HT1080 (cell line): ENCODE measurements around the gene ZNF575. TPM values are rescaled to one million over a fixed set of nuclear protein-coding genes. Genes with fewer than 3 reads are reported as not detected.

Source experiments
- DNase-seq: peaks from one replicate; pipeline ENCODE4 v3.0.0-alpha.2; 2015; ENCODE audit warnings: low read depth
- polyA plus RNA-seq, 2 experiments: library from polyadenylated mRNA; depleted of rRNA; stranded (reverse); fragments of >200 nt; gene quantifications; 2 replicates each; pipeline ENCODE4 v1.2.3, GENCODE V29; 2015
- total RNA-seq: library from RNA; depleted of rRNA; stranded (reverse); fragments of >200 nt; shearing (Covaris generic); gene quantifications from 2 replicates; pipeline ENCODE4 v1.2.3, GENCODE V29; 2014; rRNA removed

Gene ZNF575, protein sequence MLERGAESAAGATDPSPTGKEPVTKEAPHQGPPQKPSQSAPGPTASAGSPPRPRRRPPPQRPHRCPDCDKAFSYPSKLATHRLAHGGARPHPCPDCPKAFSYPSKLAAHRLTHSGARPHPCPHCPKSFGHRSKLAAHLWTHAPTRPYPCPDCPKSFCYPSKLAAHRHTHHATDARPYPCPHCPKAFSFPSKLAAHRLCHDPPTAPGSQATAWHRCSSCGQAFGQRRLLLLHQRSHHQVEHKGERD
- total RNA-seq, result not detected in 2 replicates
- polyA plus RNA-seq (2015; cell fraction: cytosol; rRNA removed), result 0.99 and 1.1 TPM in 2 replicates
- 0.62 TPM in 1 of 2 replicates, not detected in the other for polyA plus RNA-seq (2015; cell fraction: nucleus; rRNA removed)

GRCh38 chr19:43532962-43533545 lies at the start of gene ZNF575:
ZNF575 (plus strand) TSS chr19:43533188; CDS start chr19:43534423, 1,235 bp downstream.
- peak; percentile 82 for DNase-seq

GRCh38 chr19:43483281-43483680 lies 49.7 kb upstream of the ZNF575 start:
- no peak for DNase-seq

DNA sequence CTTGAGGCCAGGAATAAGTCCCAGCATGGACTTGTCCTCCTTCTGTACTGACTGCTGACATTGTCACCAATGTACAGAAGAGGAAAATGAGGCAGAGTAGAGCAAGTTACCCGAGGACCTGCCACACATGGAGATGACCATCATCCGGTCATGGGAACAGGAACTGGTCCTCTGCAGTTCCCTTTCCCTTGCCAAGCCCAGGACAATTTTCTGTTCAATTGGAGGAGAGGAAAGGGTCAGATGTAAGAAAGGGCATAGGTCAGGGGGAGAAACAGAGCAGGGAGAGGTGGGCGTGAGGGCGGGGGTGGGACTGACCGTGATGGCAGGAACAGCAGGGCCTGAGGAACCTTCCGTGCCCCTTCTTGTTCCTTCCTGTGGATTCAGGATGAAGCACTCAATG lies 47.0 kb upstream of the ZNF575 start:
- no peak for DNase-seq

GRCh38 chr19:43486412-43486811 lies 46.6 kb upstream of the ZNF575 start:
- DNase-seq, result no peak

DNA sequence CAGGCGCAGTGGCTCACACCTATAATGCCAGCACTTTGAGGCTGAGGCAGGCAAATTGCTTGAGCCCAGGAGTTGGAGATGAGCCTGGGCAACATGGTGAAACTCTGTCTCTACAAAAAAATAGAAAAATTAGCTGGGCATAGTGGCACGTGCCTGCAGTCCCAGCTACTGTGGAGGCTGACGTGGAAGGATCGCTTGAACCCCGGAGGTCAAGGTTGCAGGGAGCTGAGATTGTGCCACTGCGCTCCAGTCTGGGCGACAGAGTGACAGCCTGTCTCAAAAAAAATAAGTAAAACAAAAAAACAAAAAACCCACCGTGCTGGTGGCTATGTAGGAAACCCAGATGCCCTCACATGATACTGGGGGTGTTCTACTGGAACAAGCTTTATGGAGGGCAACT lies 44.8 kb upstream of the ZNF575 start:
- DNase-seq, result no peak

DNA sequence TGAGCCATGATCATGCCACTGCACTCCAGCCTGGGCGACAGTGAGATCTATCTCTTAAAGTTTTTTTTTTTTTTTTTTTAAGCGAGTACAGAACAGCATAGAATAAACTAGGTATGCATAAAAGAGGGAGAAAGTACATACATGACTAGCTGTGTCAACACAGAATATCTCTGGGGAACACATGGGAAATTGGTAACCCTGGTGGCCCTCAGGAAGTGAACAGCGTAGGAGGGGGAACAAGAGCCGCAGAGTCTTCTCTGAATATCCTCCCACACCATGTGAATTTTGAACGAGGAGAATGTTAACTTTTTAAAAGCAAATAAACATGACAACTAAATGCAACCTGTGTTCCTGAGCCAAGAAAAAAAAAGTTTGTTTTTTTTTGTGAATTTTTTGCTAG lies 43.7 kb upstream of the ZNF575 start:
- DNase-seq, result no peak

DNA sequence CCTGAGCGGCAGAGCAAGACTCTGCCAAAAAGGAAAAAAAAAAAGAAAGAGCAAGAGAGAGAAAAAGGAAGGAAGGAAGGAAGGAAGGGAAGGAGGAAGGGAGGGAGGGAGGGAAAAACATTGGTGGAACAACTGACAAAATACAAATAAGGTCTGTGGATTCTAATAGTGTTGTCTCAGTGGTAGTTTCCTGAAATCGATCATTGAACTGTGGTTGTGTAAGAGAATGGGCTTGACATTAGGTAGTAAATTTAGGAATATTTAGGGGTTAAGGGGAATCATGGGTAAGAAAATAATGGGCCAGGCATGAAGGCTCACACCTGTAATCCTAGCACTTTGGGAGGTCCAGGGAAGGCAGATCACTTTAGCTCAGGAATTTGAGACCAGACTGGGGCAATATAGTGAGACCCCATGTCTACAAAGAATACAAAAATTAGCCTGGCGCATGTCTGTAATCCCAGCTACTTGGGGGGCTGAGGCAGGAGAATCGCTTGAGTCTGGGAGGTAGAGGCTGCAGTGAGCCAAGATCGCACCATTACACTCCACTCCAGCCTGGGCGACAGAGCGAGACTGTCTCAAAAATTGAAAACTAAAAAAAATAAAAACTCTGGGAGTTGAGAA lies 42.9 kb upstream of the ZNF575 start:
- DNase-seq, result no peak

DNA sequence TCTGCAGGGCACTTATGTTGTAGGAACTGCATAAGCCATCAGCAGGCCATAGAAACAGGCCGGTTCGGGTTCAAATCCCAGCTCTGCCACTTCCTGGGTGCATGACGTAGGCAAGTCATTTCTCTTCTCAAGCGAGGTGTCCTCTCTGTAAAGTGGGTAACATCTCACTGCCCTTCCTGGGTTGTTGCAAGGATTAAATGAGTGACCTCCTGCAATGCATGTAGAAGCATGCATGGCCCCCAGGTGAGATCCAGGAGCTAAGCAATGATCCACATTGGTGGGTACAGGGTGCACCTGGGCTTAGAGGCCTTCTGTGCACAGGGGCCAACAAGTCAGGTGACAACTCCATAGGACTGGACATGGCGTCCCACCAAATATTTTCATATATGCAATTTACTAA lies 42.2 kb upstream of the ZNF575 start:
- DNase-seq, result no peak

- no peak for DNase-seq
These were observed 37.9 kb upstream of the ZNF575 start for GRCh38 chr19:43495082-43495481.

DNA sequence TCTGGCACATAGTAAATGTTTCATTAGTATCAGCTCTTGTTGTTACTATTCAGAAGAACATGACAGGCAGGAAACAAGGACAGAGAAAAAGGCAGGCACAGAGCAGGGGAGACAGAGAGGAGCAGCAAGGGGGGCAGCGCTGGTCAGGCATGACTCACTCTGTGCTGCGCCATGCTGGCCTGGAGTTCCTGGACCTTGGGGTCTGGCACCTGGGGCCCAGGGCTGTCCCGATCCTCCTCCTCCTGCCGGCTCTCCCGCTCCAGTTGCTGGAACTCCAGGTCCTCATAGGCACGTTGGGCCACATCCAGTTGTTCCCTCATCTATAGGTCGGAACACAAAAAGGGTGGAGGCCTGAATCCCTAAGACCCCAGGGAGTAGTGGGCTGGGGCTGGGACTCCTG lies 36.0 kb upstream of the ZNF575 start:
- DNase-seq, result no peak

DNA sequence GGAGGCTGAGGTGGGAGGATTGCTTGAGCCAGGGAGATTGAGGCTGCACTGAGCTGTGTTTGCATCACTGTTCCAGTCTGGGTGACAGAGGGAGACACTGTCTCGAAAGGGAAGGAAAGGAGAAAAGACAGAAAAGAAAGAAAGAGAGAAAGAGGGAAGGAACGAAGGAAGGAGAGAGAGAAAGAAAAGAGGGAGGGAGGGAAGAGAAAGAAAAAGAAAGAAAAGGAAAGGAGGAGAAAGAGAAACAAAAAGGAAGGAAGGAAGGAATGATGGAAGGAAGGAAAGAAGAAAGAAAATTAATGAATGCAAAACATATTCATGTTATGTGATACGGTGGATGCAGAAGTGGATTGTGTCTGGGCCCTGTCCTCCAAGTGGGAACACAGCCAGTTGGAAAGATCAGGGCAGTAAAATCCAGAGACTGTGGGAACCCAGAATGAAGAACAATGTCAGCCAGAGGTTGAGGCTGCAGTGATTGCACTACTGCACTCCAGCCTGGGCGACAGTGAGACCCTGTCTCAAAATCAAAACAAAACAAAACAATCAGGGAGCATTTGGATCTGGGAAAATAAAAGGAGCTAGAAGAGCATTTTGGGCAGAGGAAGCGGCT lies 34.6 kb upstream of the ZNF575 start:
- DNase-seq, result no peak

DNA sequence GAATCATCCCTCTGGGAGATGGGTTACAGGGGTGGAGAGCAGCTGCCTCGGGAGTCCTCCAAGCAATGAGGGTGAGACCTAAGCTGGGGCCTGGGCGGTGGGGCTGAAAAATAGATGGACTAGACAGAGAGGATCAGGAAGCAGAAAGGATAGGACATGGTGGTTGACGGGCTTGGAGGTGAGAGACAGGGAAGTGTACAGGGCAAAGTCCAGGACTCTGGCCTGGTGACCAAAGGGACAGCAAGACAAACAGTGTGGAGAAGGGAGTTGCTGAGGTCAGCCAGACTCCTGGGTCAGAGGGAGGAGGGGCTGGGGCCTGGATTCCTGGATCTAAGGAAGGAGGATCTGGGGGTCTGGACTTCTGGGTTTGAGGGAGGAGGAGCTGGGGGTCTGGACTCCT lies 33.9 kb upstream of the ZNF575 start:
- no peak for DNase-seq

- no peak for DNase-seq
These were observed 31.1 kb upstream of the ZNF575 start for GRCh38 chr19:43501661-43502418.

DNA sequence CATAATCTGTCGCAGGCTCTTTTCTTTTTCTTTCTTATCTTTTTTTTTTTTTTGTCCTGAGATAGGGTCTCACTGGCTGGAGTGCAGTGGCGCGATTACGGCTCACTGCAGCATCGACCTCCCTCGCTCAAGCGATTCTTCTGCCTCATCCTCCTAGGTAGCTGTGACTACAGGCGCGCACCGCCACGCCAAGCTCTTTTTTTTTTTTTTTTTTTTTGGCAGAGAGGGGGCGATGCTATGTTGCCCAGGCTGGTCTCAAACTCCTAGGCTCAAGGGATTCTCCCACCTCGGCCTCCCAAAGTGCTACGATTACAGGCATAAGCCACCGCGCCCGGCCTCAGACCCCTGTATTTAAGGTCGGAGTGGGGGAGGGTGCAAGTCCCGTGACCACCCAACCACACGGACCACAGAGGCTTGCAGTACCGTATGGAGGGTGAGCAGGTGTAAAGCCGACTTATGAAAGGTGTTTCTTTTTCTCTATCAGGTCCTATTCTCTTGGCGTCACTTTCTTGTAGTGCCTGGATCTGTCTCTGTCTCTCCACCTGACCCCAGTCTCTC lies 30.5 kb upstream of the ZNF575 start:
- DNase-seq, result no peak

DNA sequence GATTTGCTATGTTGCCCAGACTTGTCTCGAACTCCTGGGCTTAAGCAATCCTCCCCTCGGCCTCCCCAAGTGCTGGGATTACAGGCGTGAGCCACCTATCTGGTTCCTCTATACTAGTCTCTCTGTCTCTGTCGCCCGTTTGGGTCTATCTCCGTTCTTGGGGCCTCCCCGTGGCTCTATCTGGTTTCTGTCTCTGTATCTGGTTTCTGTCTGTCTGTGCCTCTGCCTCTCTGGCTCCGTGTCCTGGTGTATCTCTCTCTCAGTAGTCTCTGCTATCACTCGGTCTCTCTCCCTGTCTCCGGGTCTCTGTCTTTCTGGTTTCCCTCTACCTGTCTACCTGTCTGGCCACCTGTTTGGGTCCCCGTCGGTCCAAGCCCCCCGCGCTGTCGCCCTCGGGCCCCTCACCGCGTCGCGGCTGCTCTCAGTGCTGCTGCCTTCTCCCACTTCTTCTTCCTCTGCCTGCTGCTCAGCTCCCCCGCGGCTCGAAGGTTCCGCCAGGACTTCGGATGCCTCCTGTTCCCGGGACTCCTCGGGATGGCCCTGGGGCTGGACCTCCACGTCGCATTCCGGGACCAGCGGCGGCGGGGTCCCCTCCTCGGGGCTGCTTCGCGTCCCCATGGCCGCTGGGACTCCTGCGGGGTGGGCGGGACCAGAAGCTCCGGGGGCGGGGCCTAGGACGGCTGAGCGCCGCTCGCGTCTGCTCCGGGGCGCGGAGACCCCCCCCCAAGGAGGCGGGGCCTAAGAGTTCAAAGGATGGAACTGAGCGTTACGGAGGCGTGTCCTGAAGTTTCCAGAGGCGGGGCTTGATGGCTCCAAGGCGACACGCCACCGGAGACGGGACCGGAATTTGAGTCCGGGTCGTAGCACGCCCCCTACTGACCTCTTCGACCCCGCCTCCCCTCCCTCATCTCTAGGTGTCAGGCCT lies 29.2 kb upstream of the ZNF575 start:
- peak; percentile 79 for DNase-seq

GRCh38 chr19:43504426-43505185 lies 28.4 kb upstream of the ZNF575 start, which contains the start of gene PHLDB3:
PHLDB3 (minus strand) TSS chr19:43504746; CDS start chr19:43504118, 628 bp downstream.
- DNase-seq, result no peak

DNA sequence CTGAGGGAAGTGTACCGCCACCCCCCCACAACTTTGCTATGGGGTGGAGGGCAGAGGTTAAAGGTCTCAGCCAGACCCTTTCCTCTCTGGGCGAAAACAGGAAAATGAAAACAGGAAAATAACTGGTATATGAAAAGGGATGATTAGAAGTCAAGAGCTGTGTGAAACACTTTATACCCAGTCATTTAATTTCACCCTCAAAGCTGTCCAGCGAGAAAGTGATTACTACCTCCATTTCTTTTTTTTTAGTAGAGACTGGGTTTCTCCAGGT lies 27.9 kb upstream of the ZNF575 start:
- no peak for DNase-seq

DNA sequence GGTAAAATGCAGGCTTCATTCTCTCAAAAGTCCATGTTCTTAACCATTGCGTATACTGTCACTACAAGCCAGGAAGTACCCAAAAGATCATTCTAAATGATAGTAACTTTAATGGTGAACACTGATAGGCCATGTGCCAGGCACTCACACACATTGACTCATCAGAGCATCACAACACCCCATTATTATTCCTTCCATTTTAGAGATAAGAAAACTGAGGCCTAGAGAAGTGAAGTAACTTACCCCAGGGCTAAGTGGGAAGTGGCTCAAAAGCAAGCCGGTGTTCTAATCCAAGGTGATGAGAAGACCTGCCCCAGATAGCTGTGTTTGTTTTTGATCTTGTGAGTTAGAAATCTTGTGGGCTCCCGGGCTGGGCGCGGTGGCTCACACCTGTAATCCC lies 27.0 kb upstream of the ZNF575 start:
- no peak for DNase-seq

GRCh38 chr19:43506629-43507028 lies 26.4 kb upstream of the ZNF575 start:
- no peak for DNase-seq
